Occipital lobe (tissue), 2 donors: Measurements from ENCODE around the gene DNMT3A. TPM values are rescaled to one million over a fixed set of nuclear protein-coding genes. Genes with fewer than 3 reads are reported as not detected.

Experiments
- DNase-seq: peaks from one replicate; lab custom pipeline; 2025; lab: John Stamatoyannopoulos, UW
- total RNA-seq: library from RNA; depleted of rRNA; stranded (reverse); fragments of >200 nt; gene quantifications from one replicate; pipeline ENCODE4 v1.2.3, GENCODE V29; 2014

The DNMT3A gene
- total RNA-seq = 53.3 TPM

DNA sequence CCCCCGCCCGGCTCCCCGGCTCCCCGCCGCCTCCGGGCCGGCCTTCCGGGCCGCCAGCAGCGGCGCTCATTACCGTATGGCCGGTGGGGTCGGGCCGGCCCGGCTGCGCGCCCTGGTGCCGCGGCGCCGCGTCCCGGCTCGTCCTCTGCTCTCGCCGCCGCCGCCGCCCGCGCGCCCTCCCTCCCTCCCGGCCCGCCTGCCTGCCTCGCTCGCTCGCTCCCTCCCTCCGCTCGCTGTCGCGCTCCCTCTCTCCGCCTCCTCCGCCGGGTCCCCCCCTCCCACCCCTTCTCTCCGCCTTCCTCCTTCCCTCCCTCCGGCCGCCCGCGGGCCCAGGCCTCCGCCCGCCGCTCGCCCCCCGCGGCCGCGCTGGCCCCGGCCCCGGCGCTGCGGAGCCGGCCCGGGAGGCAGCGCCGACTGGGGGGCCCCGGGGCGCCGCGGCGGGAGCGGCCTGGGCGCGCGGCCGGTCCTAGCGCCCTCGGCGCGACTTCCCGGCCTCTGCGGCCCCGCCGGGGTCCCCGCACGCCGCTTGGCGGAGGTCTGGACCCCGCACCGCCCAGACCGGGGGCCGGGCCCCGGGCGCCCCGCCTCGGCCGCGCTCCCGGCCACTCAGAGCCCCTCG, at the start of gene DNMT3A:
Gene DNMT3A, minus strand, starts transcription at position 173 of the 619 bp plus-strand sequence. CDS start 27,941 bp downstream, outside the sequence.
- peak; percentile 76 for DNase-seq

GRCh38 chr2:25389161-25389560, 47.4 kb upstream of the DNMT3A start:
- no peak for DNase-seq

DNA sequence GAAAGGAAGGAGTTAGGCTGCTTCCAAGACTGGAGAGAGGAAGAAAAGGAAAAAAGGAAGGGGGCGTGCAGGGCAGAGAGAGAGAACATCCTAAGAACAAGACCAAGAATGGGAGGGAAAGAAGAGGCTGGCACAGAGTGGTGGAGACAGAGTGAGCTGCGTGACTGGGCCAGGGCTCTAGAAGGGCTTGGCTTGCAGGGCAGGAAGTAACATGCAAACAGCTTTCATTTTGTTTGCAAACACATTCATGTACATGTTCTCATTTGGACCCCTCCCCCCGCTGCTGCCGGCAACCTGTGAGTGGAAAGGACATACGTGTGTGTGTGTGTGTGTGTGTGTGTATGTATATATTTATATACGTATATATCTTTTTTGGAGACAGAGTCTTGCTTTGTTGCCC, 46.8 kb upstream of the DNMT3A start:
- DNase-seq = no peak

DNA sequence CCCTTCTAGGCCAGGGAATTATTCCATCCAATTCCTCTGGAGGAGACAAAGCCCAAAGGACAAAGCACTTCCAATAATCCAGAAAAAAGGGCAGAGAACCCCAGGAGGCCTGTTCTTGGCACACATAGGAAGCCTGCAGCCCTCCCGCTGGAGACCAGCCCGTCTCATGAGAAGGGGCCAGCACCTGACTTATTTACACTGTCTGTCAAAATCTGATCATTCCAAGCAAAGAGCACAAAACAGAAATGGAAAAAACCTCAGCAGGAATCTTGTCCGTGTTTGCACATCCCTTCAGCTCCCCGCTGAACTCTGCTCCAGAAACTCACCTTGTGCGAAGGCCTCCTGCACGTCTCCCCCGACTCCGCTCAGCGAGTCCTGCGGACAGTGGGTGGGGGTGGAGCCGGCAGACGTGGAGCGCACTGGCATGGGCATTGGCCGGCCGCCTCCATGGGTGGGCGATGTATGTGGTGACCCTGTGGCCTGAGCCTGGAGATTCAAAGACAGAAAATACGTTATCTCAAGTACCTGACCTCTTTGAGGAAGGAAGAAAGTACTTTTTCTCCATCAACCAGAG, 46.2 kb upstream of the DNMT3A start:
- DNase-seq = no peak

GRCh38 chr2:25386971-25387875, 45.5 kb upstream of the DNMT3A start:
- DNase-seq = no peak

- no peak for DNase-seq
Measured at GRCh38 chr2:25385910-25386309, 44.2 kb upstream of the DNMT3A start.

- no peak for DNase-seq
Measured at GRCh38 chr2:25383806-25384205, 42.1 kb upstream of the DNMT3A start.

DNA sequence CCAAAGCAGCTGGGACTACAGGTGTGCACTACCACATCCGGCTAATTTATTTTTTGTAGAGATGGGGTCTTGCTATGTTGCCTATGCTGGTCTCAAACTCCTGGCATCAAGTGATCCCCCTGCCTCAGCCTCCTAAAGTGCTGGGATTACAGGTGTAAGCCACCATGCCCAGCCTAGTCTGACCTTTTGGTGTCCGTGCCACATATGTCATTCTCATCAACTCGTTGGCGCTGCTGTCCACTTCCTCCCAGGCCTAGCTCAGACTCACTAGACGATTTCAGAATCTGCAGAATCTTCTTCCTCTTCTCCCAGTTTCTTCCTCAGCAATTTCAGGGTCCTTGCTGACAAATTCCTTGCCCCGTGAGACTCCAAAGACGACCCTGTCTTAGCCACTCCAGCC, 39.8 kb upstream of the DNMT3A start:
- no peak for DNase-seq

DNA sequence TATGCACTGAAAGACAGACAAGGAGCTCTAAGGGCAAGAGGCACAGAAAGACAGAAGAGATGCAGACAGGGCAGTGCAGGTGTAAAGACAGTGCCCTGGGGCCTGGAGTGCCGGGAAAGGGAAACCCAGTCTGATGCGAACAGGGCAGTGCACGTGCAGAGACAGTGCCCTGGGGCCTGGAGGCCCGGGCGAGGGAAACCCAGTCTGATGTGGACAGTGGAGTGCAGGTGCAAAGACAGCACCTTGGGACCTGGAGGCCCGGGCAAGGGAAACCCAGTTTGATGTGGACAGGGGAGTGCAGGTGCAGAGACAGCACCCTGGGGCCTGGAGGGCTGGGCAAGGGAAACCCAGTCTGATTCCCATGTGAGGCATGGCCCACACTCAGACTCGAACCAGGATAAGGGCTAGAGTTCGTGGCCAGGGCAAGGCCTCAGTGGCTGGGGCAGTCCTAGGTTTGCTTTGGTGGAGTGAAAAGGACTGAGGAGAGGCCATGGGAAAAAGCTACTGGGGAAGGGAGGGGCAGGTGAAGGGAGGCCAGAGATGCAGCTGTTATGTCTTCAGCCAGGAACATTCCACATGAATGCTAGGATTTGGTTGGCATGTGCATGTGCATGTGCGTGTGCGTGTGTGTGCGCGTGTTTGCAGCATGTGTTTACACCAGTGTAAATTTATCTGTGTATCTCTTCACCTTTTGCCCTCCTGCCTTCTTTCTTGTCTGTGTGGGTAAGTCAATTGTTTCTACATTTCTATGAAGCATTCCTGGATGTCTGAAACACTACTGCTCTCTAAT, 39.1 kb upstream of the DNMT3A start:
- DNase-seq = no peak

DNA sequence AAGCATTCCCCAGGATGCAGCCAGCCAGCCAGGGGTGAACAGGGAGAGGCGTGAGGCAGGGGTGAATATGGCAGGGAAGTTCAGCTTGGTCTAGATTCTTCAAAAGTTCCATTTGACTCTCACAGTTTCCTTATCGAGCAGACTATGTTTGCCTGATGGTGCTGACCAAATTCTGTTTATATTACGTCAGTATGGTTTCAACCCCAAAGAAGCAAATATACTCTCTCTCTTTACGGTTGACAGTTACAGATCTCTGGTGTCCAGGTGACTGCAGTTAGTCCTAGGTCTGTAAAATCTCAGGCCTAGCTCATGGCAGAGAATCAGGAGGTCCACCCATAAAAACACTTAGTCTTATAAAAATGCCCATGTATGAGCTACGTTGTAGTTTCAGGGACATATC, 38.3 kb upstream of the DNMT3A start:
- DNase-seq = no peak

- DNase-seq = no peak
Measured at GRCh38 chr2:25379535-25379934, 37.8 kb upstream of the DNMT3A start.

DNA sequence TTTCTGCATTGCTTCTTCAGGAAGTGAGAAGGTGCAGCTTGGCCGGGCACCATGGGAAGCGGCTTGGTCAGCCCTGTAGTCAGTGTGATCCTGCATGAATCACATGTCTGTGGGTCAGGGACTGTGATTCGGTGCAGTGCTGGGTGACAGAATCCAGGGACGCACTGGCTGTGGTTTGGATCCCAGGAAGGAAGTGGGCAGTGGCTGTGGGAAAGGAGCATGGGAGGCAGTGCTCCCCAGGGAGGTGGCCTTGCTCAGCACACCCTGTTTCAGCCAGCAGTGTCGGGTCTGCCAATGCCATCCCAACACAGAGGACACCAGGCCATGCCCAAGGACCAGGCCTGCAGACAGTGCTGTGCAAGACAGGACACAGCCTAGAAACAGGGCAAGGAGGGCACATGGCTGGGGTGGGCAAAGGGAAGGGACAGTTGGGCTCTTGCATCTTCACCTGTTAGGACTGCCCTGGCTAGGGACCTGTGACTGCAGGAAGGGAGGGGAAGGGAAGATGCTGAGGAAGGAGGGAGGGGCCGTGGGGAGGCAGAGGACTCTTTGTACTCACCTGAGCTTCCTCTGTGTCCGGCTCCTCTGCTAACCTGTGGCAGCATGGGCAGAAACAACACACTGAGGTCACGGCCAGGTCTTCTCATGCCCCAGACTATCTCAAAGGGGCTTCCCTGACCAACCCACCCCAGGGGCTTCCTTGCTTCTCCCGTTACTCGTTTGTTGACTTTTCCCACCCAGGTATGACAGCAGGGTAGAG, 37.2 kb upstream of the DNMT3A start:
- DNase-seq = no peak

GRCh38 chr2:25377822-25378421, 36.2 kb upstream of the DNMT3A start:
- no peak for DNase-seq

DNA sequence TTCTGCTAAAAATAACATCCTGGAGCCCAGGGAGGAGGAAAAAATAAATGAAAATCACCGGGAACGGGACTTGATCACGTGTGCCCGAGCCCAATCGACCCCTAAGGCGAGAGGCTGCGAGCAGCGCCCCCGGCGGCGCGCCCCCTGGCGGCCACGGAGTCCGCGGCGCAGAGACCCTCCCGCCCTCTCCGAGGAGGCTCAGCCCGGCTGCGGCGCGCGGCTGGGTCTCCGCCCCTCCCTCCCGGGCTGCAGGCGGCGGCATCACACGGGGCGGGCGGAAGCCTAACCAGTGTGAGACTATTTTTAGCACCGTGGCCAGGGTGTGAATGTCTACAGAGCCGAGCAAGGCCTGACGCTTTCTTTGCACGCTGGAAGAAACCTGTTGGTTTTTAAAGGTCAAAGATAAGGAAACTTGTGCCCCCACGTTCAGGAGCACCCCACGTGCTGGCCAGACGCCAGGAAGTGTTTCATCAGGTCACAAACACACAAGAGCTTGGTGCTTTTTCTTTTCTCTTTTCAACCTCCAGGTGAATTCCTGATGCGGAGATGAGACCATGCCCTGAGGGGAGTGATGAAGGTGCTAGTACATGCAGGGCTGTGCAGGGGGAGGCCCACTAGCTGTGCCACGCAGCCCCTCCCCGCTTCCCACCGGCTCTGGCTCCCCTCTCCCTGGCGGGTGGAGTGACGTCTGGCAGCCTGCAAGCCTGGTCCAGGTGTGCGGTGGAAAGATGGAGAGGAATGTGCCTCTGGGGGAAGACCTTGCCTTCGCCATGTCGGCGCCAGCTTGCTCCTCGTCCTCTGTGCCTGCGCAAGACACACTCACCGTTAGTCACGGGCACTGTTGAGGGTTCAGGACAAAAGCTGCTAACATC, 35.3 kb upstream of the DNMT3A start:
- DNase-seq = peak; percentile 63

- no peak for DNase-seq
Measured at GRCh38 chr2:25375989-25376545, 34.3 kb upstream of the DNMT3A start.

DNA sequence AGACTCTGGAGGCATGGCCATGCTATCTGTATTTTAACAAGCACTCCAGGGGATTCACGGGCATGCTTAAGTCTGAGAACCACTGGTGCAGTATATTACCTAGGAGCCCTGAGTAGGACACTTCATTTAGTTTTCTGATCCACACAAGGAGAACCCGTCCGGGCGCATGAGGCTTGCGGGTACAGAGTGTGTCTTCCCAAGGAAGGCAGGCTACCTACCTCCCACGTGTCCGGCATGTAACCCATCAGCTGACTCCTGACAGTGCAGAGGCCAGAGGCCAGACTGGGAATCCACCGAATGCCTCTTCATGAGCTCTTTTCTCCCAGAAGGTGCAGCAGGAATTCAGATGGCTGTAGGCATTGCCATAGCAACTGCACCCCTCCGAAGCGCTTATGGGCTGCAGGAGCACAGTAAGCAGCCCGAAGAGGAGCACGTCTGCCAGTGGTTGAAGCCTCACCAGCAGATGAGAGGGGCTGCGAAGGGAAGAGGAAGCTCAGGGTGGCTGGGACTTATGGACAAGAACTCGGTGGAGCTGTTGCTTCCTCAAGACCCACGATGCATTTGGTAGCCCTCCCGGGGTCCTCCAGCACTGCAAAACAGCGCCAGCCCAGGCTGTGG, 33.8 kb upstream of the DNMT3A start:
- no peak for DNase-seq

- DNase-seq = no peak
Measured at GRCh38 chr2:25374827-25375226, 33.1 kb upstream of the DNMT3A start.

DNA sequence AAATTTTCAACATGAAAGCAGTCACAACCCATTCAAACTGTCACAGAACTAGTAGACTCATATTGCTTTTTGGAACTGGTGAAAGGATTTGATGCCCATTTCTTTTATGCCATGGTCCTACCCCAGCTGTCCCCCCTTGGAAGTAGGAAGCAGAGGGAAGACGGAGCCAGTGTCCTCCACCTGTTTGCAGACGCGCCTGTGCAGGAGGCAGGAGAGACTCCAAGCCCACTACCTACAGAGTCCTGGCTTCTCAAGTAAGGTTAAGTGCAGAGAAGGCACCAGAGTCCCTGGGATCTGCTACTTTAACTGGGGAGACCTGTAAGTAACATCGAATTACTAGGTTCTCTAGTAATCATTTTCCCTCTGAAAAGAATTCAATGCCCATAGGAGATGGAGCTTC, 32.7 kb upstream of the DNMT3A start:
- no peak for DNase-seq
